ENCODE results near the gene TACR1.

- no peak for TF ChIP-seq CTCF (conservative IDR thresholded peaks at IDR 0.05)
- no peak for TF ChIP-seq EZH2 (IDR thresholded peaks at IDR 0.05; ENCODE audit: low read depth)
Observed at GRCh38 chr2:75021672-75022071, 177.6 kb downstream of the TACR1 start.
